ENCODE results near the gene ANKK1.

ANKK1 gene

DNA sequence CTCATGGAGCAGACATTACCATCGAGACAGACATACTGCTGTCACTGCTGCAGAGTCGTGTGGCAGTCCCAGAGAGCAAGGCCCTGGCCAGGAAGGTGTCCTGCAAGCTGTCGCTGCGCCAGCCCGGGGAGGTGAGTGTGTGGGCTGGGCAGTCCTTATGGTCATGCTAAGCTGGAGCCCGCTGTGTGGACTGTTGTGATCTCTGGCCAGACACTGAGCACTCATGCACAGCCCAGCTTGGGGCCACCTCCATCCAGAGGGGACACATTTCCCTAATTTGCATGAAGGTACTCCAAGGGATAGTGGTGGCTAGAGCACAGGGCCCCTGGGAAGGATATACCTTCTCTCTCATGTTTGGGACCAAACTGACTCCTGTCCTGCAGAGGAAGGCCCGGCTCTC lies 9.6 kb downstream of the ANKK1 start:
- no peak for TF ChIP-seq CTCF (IDR thresholded peaks at IDR 0.05; ENCODE audit: low read depth, low read length, poor library complexity, severe bottlenecking)
- H3K9me2 ChIP-seq (replicated peaks; ENCODE audit: control insufficient read depth, low read length): no peaks in the 10 kb centered on the region
- no peaks in the 10 kb centered on the region for H3K4me1 ChIP-seq (ENCODE audit: control insufficient read depth, low read length)
- no peaks in the 10 kb centered on the region for H3K27me3 ChIP-seq (ENCODE audit: control insufficient read depth, low read length)
- H3K27ac ChIP-seq (ENCODE audit: low read depth, low read length): no peak overlapping the region
- H3F3A ChIP-seq (ENCODE audit: control insufficient read depth, insufficient read depth): no peaks in the 10 kb centered on the region
- no peak overlapping the region for H3K4me3 ChIP-seq (ENCODE audit: low read length)
- H3K79me2 ChIP-seq (ENCODE audit: control insufficient read depth, low read length): no peaks in the 10 kb centered on the region
- no peaks in the 10 kb centered on the region for H3K36me3 ChIP-seq (ENCODE audit: control insufficient read depth, low read length)
- H3K4me2 ChIP-seq (ENCODE audit: low read length): no peak overlapping the region
- H3K9me3 ChIP-seq (ENCODE audit: control insufficient read depth, insufficient read depth, low read length): no peaks in the 10 kb centered on the region
- no peaks in the 10 kb centered on the region for H4K20me1 ChIP-seq (ENCODE audit: control insufficient read depth, insufficient read depth, low read depth, low read length)

DNA sequence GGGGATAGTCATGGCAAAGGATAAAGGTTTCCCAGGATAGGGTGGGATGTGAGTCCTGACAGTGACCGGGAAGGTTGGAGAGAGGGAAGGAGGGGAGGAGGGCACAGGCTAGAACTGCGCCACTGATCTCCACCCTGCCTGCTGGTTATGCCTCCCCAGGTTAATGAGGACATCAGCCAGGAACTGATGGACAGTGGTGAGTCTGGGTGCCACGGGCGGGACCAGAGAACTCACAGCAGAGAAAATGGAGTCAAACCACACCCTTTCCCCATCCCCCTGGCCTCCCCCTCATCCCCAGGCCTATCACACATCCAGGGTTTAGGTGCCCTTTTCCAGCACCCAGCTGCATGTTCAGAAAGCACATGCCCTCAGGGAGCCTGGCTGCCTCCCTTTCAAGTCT lies 10.2 kb downstream of the ANKK1 start:
- Histone ChIP-seq H3K27me3 (ENCODE audit: control insufficient read depth, low read length) (no peaks in the 10 kb centered on the region), H4K20me1 (ENCODE audit: control insufficient read depth, insufficient read depth, low read depth, low read length) (no peaks in the 10 kb centered on the region), H3F3A (ENCODE audit: control insufficient read depth, insufficient read depth) (no peaks in the 10 kb centered on the region), H3K4me3 (ENCODE audit: low read length) (no peak overlapping the region), H3K4me2 (ENCODE audit: low read length) (no peak overlapping the region), H3K27ac (ENCODE audit: low read depth, low read length) (no peak overlapping the region), H3K4me1 (ENCODE audit: control insufficient read depth, low read length) (no peaks in the 10 kb centered on the region), H3K9me2 (replicated peaks; ENCODE audit: control insufficient read depth, low read length) (no peaks in the 10 kb centered on the region), H3K36me3 (ENCODE audit: control insufficient read depth, low read length) (no peaks in the 10 kb centered on the region), H3K79me2 (ENCODE audit: control insufficient read depth, low read length) (no peaks in the 10 kb centered on the region), H3K9me3 (ENCODE audit: control insufficient read depth, insufficient read depth, low read length) (no peaks in the 10 kb centered on the region)
- TF ChIP-seq EZH2phosphoT487 (IDR thresholded peaks at IDR 0.05; ENCODE audit: borderline replicate concordance, low read length) (no peak), CTCF (IDR thresholded peaks at IDR 0.05; ENCODE audit: low read depth, low read length, poor library complexity, severe bottlenecking) (no peak)

DNA sequence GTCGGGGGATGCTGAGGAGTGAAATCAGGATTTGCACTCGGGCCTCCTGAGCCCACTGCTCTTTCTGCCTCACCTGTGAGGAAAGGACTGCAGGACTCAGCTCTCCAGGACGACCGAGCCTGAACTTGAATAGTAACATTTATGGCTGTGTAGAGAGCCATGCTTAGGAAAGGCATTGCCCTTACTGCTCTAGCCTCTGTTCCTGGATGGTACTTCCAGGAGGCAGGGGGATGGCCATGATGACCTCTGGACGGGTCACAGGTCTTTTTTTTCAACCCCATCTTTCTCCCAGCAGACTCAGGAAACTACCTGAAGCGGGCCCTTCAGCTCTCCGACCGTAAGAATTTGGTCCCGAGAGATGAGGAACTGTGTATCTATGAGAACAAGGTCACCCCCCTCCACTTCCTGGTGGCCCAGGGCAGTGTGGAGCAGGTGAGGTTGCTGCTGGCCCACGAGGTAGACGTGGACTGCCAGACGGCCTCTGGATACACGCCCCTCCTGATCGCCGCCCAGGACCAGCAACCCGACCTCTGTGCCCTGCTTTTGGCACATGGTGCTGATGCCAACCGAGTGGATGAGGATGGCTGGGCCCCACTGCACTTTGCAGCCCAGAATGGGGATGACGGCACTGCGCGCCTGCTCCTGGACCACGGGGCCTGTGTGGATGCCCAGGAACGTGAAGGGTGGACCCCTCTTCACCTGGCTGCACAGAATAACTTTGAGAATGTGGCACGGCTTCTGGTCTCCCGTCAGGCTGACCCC lies 11.3 kb downstream of the ANKK1 start:
- Histone ChIP-seq H3K4me2 (ENCODE audit: low read length) (no peak overlapping the region), H3K27me3 (ENCODE audit: control insufficient read depth, low read length) (no peaks in the 10 kb centered on the region), H3K4me3 (ENCODE audit: low read length) (no peak overlapping the region), H3K9me3 (ENCODE audit: control insufficient read depth, insufficient read depth, low read length) (no peaks in the 10 kb centered on the region), H4K20me1 (ENCODE audit: control insufficient read depth, insufficient read depth, low read depth, low read length) (no peaks in the 10 kb centered on the region), H3K79me2 (ENCODE audit: control insufficient read depth, low read length) (no peaks in the 10 kb centered on the region), H3K4me1 (ENCODE audit: control insufficient read depth, low read length) (no peaks in the 10 kb centered on the region), H3F3A (ENCODE audit: control insufficient read depth, insufficient read depth) (no peaks in the 10 kb centered on the region), H3K9me2 (replicated peaks; ENCODE audit: control insufficient read depth, low read length) (no peaks in the 10 kb centered on the region), H3K27ac (ENCODE audit: low read depth, low read length) (no peak overlapping the region), H3K36me3 (ENCODE audit: control insufficient read depth, low read length) (no peaks in the 10 kb centered on the region)
- TF ChIP-seq EZH2phosphoT487 (IDR thresholded peaks at IDR 0.05; ENCODE audit: borderline replicate concordance, low read length): no peak
- no peak for TF ChIP-seq CTCF (IDR thresholded peaks at IDR 0.05; ENCODE audit: low read depth, low read length, poor library complexity, severe bottlenecking)
